Activated CD8-positive, alpha-beta memory T cell treated with anti-CD3 and anti-CD28 coated beads, Interleukin-2, amount 50 U/mL, for 24 hours (primary cell): ENCODE data around the gene C1orf21.

Experiments used
- DNase-seq: peaks from one replicate; pipeline ENCODE4 v3.0.0-alpha.2; 2020; ENCODE audit errors: extremely low read depth

Gene C1orf21

DNA sequence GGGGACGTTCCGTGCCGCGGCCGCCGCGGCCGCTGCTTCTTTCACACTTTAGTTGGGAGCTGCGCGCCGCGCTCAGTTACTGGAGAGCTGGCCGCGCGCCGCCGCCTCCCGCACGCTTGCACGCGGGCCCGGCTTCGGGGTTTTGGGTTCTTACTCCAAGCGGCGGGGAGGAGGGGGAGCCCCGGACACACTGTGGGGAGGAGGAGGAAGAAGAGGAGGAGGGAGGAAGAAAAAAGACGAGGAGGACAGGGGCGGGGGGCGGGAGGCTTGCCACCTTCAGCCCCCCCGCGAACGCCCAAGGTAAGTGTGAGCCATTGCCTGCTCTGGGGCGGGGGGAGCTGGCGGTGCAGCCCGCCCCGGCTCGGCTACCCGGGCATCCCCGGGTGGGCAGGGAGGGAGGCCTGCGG is 243 bp downstream of the C1orf21 start:
- no peak for DNase-seq

DNA sequence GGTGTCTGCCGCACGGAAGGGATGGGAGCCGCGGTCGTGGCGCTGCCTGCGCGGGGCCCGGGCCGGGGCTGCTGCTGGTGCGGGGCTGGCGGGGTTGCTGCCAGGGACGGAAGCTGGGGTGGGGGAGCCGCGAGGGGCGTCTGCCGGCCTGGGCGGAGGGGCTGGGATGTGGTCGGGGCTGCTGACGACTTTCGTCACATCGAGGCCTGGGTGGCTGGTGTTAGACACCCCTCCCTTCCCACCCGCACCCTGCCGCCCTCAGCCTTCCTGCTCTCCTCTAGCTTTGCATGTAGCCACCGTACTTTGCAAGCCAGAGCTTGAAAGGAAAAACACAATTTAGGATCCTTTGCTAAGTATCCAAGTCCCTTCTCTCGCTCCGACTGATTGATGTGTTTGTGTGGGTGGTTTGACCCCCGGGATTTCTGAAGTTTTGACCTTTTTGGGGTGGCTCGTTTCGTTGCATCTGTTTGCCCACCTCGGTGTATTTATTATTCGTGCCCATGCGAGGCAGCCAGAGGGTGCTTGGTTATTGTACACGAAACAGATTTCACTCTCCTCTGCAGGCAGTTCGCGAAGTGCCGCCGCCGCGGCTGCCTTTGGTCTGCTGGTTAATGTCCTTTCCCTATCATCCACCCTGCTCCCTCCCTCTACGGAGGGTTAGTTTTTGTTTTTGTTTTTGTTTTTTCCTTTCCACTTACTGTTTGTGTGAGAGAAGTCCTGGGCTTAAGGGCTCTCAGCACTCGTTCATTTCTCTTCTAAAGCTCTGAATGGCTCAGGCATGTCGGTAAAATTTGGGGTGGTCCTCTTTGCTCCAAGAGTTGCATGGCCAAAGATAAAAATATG is 868 bp downstream of the C1orf21 start:
- no peak for DNase-seq

DNA sequence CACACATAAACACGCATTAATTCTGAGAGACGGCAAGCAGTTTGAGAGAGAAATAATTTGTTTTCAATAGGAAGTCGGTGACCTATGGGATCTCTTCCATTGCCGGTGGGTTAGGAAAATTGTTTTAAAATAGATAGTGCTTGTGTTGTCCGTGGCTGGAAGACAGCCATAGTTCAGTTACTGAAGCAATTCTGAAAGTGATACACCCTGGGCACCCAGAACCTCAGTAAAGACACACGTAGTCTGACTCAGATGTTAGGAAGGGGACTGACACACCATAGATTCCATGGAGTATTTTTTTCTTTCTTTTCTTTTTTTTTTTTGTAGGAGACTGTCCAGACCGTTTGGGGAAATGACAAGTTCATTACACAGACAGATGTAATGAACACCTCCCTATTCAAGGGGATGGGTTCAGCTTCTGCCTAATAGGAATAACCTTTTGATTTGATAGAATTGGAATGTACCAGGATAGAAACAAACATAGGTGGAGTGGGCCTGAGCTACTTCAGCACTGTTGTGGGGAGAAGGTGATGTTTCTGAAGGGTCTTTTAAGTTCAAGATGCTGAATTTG is 1.6 kb downstream of the C1orf21 start:
- no peak for DNase-seq

DNA sequence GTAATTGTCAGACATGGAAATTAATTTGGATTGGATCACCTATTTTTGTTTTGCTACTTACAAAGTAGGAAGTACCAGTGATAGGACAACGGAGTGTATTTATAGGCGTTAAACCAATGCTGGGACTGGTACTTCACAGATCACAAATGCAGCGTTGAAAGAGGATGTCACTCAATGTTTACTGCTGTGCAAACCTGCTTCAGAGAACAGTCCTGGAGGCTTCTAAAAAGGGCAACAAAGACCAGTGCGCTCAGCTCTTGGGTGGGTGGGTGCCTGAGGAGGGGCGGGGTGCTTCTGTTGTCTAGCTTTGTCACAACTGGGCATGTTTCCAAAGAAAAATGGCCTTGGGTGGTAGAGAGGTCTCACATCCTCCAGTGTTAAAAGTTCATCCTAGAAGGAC is 2.1 kb downstream of the C1orf21 start:
- DNase-seq, result no peak

DNA sequence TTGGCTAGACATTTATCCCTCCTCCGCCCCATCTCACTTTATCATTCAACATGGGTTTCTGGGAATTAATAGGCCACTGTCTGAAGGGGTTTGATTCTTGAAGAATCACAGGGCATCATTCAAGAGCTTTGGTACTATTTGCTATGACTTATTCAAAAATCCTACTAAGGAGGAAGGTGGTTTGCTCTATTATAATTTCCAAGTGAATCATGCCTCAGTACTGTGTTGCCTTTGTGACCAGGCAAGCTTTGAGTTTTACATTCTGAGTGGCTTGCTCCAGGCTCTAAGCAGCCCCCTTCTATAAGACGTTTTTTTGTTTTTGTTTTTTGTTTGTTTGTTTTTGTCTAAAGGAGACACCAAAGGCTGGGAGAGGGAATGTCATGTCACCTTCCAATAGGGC is 2.6 kb downstream of the C1orf21 start:
- DNase-seq, result no peak

DNA sequence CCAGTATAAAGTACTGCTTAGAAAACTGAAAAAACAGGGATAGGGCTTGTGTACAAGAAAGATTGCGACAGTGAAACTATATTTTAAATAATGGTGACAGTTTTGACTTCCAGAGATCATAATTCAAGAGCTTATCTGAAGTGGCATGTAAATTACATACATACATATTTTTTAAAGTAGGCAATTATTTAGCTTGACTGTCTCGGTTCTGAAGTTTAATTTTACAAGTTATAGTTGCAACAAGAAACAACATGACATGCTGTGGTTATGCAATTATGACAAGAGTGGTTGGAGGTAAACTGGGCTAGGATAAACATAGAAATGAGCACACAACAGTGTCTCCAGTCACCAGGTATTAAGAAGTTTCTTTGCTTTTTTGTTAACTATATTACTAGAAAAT is 4.1 kb downstream of the C1orf21 start:
- DNase-seq, result no peak

DNA sequence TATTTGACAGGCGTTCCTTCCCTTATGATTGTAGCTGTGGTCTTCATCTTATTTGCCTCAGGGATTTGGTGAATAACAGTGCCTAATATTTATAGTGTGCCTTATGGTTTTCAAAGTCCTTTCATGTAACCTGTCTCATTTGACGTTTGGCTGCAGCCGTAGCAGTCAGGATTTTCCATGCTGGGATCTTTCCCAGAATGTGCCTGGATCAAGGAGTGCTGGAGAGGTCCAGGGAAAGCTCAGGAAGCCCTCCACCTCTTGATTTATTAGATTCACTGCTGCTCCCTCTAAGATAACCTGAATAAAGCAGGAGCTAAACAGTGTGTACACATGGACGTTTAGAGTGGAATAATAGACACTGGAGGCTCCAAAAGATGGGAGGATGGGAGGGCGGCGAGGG is 5.2 kb downstream of the C1orf21 start:
- DNase-seq, result no peak

DNA sequence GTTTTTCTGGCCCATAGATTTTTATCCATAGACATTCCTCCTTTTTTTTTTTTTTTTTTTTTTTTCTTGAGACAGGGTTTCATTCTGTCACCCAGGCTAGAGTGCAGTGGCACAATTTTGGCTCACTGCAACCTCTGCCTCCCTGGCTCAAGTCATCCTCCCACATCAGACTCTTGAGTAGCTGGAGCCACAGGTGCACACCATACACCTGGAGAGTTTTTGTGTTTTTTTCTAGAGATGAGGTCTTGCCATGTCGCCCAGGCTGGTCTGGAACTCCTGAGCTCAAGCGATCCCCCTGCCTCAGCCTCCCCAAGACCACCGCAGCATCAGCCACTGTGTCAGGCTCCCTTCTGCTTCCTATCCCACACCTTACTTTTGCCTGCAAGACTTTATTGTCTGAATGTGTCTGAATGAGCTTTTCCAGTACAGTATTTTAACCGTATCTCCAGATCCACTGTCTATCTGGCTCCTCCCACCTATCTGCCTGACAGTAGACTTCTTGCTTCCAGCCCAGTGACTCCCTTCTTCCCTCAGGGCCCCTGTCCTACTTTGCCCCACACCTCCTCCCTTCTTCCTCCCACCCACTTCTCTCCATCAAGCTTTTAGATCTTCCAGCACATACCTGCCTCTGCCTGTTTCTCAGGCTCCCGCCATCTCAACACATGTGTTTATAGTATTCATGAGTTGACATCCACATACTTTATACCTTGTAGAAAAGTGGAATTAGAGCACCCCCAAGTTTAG is 6.1 kb downstream of the C1orf21 start:
- DNase-seq, result no peak

DNA sequence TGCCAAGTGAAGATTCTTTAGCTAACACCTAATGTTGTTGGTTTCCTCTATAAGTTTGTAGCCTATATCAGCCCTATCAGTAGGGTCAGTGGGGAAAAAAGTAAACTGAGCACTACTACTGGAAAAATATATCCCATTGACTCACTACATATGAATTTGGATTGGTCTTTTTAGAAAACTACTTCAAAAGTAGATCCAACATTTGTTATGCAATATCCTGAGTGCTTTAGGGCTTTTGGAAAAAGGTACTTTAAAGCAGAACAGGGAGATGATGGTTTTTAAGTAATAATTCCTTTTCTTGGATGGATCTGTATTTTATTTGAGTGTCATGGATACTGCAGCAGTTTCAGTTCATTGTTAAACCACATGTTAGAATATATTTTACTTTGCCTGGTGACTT is 7.1 kb downstream of the C1orf21 start:
- no peak for DNase-seq

DNA sequence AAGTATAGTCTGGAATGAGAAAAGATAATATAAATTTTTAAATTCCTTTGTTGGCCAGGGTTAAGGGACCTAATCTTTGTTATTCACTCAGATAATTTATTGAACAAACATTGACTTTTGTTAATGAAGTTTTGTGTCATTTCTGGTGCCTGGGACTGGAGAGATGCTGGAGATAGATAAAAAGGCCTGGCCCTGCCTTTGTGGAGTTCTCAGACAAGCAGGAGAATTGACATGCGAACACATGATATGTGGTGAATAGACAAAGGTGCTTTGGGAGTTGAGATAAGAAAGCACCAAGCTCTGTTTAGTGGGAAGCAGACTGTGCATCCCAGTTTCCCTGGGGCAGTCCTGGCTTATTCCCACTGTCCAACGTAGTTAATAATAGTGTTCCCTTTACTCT is 8.5 kb downstream of the C1orf21 start:
- no peak for DNase-seq

DNA sequence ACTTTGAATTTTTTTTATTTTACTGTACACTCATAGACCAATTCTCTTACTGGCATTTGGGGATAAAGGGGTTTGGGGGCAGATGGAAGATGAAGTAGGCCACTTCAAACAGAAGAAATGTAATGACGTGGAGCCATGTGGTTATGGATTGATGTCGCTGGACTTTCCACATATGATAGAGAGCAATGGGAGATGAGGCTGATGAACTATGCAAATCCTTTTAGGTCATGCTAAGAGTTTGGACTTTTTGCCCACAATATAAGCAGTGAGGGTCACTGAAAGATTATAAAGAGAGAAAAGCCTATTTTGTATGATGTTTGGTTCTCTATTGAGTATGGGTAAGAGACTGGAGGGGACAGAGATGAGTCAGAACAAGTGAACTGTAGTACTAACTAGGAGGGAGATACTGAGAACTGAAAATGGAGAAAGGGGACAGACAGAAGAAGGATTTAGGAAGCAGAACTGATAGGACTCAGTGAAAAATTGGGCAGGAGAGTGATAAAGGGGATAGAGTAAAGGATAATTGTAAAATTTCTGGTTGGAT is 9.2 kb downstream of the C1orf21 start:
- DNase-seq, result no peak

DNA sequence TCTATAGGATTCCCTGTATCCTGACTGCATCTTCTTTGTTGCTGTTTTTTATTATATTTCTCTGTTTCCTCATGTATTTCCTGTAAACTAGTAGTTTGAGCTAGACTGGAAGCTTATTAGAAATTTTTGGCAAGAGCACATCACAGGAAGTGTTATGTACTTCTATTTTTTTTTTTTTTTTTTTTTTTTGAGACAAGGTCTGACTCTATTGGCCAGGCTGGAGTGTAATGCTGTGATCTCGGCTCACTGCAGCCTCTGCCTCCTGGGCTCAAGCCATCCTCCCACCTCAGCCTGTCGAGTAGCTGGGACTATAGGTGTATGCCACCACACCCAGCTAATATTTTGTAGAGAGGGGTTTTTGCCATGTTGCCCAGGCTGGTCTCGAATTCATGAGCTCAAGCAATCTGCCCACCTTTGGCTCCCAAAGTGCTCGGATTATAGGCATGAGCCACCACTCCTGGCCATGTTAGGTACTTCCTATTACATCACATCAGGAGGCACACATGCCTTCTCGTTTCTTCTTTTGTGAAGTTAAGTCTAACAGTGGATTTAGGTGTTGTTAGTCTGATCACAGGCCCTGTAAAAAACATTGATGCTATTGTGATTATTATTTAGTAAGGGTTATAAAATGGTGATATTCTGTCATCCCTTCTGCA is 12.5 kb downstream of the C1orf21 start:
- no peak for DNase-seq

DNA sequence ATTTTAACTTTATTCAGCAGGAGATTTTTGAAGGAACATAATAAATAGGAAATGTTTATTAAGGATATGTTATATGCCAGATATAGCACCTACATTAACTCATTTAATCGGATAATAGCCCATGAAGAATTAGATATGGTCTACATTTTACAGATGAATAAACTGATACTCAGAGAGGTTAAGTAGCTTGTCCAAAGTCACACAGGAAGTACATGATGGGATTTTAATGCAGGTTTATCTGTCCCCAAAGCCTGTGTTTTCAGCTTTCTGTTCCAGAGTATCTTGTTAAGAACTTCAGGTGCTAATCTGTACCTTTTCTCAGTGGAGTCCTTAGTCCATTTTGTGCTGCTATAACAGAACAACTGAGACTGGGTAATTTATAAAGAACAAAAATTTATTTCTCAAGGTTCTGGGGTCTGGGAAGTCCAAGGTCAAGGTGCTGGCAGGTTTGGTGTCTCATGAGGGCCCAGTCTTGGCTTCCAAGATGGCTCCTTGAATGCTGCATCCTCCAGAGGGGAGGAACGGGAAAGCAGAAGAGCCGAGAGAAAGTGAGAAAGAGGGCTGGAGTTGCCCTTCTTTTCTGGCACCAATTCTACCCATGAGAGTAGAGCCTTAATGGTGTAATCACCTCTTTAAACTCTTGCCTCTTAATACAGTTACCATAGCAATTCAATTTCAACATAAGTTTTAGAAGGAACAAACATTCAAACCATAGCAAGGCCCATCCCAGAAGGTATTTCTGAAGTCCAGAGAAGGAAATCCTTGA is 17.3 kb downstream of the C1orf21 start:
- no peak for DNase-seq

DNA sequence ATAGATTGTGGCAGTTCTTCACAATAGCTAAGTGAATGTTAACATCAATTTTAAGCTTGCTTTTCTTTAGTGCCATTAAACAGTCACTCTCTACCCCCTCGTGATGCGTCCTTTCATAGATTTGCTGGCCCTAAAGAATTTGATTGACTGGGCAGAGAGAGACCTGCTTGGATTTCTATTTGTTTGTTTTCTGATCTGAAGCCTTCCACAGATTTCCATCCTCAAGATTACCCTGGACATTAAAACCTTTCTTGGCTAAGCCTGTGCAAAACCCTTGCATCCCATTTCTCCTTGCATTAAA is 17.8 kb downstream of the C1orf21 start:
- no peak for DNase-seq

DNA sequence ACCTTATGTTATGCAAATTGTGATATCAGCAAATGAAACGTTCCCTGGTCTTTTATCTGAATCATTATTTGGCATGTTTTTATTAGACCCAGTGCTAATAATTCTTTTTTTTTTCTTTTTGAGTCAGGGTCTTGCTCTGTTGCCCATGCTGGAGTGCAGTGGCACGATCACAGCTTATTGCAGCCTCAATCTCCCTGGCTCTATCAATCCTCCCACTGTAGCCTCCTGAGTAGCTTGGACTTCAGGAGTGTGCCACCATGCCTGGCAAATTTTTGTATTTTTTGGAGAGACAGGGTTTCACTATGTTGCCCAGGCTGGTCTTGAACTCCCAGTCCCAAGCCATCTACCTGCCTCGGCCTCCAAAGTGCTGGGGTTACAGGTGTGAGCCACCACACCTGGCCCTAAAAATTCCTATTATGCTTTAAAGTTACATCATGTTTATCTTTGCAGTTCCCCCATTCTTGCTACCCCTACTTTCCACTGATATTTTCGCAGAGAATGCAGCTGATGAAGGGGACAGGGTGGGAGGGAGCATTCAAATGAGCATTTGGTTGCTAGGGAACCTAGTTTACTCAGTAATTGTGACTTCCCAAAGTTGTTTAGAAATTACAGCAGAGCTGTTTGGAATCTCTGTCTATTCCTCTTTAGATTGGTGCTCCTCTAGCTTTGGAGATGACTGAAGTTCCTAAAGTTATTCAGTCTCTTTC is 18.4 kb downstream of the C1orf21 start:
- no peak for DNase-seq

DNA sequence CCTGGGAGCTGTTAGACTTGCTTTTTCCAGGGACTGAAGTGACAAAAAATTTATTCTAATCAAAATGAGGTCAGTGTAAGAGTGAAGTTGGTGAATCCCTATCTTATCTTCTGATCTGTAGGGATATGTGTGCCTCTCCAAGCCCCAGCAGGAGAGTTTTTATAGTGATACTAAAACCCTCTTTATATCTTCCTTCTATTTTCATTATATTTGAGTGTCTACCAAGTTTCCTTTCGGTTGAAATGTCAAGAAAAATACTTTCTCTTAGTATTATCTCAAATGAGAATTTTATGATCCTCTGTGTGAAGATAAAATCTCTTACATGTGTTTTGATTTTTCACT is 18.9 kb downstream of the C1orf21 start:
- no peak for DNase-seq

DNA sequence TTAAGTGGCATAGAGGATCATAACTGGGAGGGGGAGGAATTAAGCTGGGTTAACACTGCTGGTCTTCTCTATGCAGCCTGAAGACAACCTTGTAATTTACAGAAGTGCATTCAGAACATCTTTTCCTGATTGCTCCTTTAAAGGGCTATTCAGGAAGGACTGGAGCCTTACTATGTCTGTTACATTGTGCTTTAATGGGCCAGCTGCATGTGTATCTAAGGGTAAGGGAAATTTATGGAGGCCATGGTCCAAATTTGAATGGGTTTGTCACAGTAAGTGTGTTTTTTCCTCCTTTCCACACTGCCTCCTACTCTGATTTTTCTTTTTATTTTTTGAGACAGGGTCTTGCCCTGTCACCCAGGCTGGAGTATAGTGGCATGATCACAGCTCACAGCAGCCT is 19.6 kb downstream of the C1orf21 start:
- DNase-seq, result no peak

DNA sequence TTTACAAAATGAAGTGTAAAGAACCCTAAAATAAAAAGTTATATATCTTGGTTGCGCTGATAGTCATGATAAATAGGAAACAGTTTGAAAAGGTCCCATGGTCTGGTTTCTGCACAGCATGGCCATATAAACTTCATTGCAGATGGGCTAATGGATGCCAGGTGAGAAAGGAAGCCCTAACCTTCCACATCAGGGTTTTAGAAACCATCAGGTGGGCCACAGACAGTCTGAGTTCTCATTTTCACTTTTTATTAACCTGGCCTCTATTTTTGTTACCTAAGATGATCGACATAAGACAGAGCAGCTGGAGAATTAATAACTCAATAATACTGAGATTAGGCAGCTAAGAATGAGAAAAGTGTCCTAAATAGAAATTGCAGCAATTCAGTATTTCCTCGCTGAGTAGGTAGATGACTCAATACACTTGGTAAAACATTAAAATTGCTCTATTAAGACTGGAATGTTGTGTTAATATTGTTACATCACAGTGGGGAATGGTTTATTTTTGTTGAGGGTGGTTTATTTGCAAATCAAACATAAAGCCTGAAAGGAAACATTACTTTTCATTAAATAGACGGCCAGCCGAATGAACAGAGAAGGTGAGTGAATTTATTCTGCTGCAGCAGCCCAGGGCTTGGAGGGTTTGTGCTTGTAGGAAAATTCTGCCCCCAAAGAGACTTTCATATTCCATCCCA is 21.1 kb downstream of the C1orf21 start:
- DNase-seq, result no peak

DNA sequence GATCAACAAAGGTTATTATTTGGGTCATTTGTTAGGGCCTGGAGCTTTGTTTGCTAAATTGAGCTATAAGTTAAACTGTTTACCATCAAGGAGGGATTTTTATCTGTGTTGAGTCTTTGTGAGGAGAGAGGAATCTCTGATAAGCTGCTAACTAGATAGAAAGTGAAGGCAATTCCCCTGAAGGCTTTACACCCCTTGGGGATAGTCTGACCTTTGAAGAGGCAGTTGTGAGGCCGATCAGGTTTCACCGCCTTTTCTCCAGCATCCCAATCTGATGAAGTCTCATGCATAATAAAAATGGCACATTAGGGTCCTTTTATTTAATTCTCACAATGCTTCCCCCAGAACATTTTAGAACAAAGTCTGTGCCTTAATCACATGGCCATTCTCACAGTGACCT is 21.8 kb downstream of the C1orf21 start:
- DNase-seq, result no peak

DNA sequence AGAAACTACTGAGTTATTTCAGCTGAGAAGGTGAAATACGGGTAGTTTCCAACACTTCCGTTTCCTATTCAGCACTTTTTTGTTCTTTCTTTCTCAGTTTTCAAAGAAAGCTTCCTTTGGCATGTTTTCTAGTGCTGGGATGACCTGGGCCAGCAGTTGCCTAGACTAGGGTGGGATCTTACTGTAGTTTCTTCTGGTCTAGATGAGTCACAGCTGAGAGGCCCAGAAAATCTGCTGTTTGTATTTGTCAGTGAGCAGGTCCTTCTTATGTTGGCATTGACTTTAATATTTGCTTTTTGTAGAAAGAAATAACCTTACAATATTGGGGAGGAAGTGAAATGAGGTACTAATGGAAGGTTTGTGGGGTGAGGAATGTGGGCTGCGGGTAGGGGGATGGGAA is 22.2 kb downstream of the C1orf21 start:
- no peak for DNase-seq

DNA sequence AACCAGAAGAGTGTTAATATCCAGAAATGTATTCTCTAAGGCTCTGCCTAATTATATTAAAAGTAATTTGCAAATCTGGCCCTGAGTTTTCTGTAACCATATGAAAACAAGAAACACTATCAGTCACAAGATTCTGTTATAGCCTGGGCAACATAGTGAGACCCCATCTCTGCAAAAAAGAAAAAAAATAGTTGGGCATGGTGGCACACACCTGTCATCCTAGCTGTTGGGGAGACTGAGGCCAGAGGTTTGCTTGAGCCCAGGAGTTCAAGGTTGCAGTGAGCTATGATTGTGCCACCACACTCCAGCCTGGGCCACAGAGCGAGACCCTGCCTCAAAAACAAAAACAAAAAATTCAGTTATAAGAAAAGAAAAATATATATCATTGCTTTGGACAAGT is 25.6 kb downstream of the C1orf21 start:
- DNase-seq, result no peak
